H1 (cell line): Measurements from ENCODE around the gene MAML3. TPM values are rescaled to one million over a fixed set of nuclear protein-coding genes. Genes with fewer than 3 reads are reported as not detected.

Experiments used
- CTCF ChIA-PET: fragments of 300-600 bp; sonication (Branson Sonifier 250); formaldehyde crosslinking; loops from one replicate; lab custom pipeline; 2021; ENCODE audit not compliant: partially characterized antibody; lab: Charles Lee
- POLR2A ChIA-PET: fragments of 300-600 bp; sonication (Branson Sonifier 250); formaldehyde crosslinking; loops from one replicate; lab custom pipeline; 2021; ENCODE audit warnings: inconsistent platforms; ENCODE audit not compliant: partially characterized antibody; lab: Charles Lee
- DNase-seq, 2 experiments: peaks; one replicate each; pipeline versions ENCODE4 v3.0.0 to v3.0.0-alpha.2; 2010 to 2022; ENCODE audit warnings: low spot score in 2 of 2, low read depth in 1 of 2, mixed read lengths in 1 of 2
- FAIRE-seq: peaks from 2 replicates; lab custom pipeline; 2011; peaks lifted over from hg19 to GRCh38; lab: Jason Lieb, UNC
- H2AFZ ChIP-seq: 2 replicates; pipeline ENCODE4 v1.8.1; 2012; ENCODE audit warnings: low read length, inconsistent platforms
- H2AK5ac ChIP-seq: 2 replicates; pipeline ENCODE4 v1.6.1; 2013; ENCODE audit warnings: low read depth, low read length
- H2BK120ac ChIP-seq: replicated peaks from 2 replicates; pipeline ENCODE3; 2013; ENCODE audit warnings: low read depth, low read length, inconsistent platforms
- H2BK12ac ChIP-seq: 2 replicates; pipeline ENCODE4 v1.6.1; 2013; ENCODE audit warnings: low read depth, low read length
- H2BK15ac ChIP-seq: 2 replicates; pipeline ENCODE4 v1.6.1; 2013; ENCODE audit warnings: low read length
- H2BK20ac ChIP-seq: 2 replicates; pipeline ENCODE4 v1.6.1; 2013; ENCODE audit warnings: low read length
- H2BK5ac ChIP-seq: 2 replicates; pipeline ENCODE4 v1.6.1; 2013; ENCODE audit warnings: low read depth, low read length
- H3K14ac ChIP-seq: 2 replicates; pipeline ENCODE4 v1.6.1; 2013; ENCODE audit warnings: inconsistent platforms; ENCODE audit not compliant: insufficient read length
- H3K18ac ChIP-seq: 2 replicates; pipeline ENCODE4 v1.6.1; 2013; ENCODE audit warnings: low read length; ENCODE audit errors: extremely low read depth
- H3K23ac ChIP-seq: 2 replicates; pipeline ENCODE4 v1.6.1; 2013; ENCODE audit warnings: inconsistent platforms; ENCODE audit not compliant: insufficient read length
- H3K23me2 ChIP-seq: 2 replicates; pipeline ENCODE4 v1.6.1; 2013; ENCODE audit warnings: low read depth, low read length
- H3K27ac ChIP-seq: 2 replicates; pipeline ENCODE4 v1.6.1; 2011; ENCODE audit warnings: low read depth, low read length, inconsistent platforms
- H3K27me3 ChIP-seq, 4 experiments: replicated peaks in 1 of 4; 1 replicate in 1 of 4; 2 replicates in 3 of 4; pipeline versions ENCODE4 v1.6.1 to v1.8.1; 2011 to 2013; ENCODE audit warnings: low read length in 3 of 4, mild to moderate bottlenecking in 3 of 4, inconsistent platforms in 2 of 4, mixed read lengths in 2 of 4, moderate library complexity in 1 of 4; ENCODE audit not compliant: control insufficient read depth in 3 of 4, insufficient read depth in 3 of 4; ENCODE audit errors: extremely low read depth in 1 of 4
- H3K36me3 ChIP-seq, 4 experiments: 2 replicates each; pipeline versions ENCODE4 v1.6.1 to v1.8.1; 2011 to 2013; ENCODE audit warnings: mild to moderate bottlenecking in 4 of 4, low read length in 3 of 4, moderate library complexity in 2 of 4, control low read depth in 1 of 4, inconsistent platforms in 1 of 4; ENCODE audit not compliant: insufficient read depth in 4 of 4, control insufficient read depth in 2 of 4
- H3K4ac ChIP-seq: replicated peaks from 2 replicates; pipeline ENCODE3; 2013; ENCODE audit warnings: low read length, low read depth, mixed read lengths, inconsistent platforms; ENCODE audit not compliant: insufficient read length
- H3K4me1 ChIP-seq, 4 experiments: replicated peaks in 1 of 4; 1 replicate in 1 of 4; 2 replicates in 3 of 4; pipeline versions ENCODE4 v1.6.1 to v1.8.1; 2011 to 2013; ENCODE audit warnings: low read length in 3 of 4, inconsistent platforms in 2 of 4, mixed read lengths in 1 of 4; ENCODE audit not compliant: insufficient read depth in 4 of 4, control insufficient read depth in 3 of 4
- H3K4me2 ChIP-seq, 2 experiments: 2 replicates each; pipeline versions ENCODE4 v1.6.1 to v1.8.1; 2011 to 2013; ENCODE audit warnings: low read depth in 2 of 2, low read length in 2 of 2, control low read depth in 1 of 2, inconsistent platforms in 1 of 2, mild to moderate bottlenecking in 1 of 2; ENCODE audit not compliant: insufficient read depth in 1 of 2
- H3K4me3 ChIP-seq, 4 experiments: fragments of 200-600, 300-600 bp in 1 of 4; sonication (generic), shearing (Covaris generic), sonication (Bioruptor Twin) in 1 of 4; 2 replicates each; pipeline versions ENCODE4 v1.5.1 to v1.8.1; 2011 to 2016; ENCODE audit warnings: low read length in 4 of 4, low read depth in 3 of 4, control low read depth in 2 of 4, inconsistent platforms in 2 of 4, mild to moderate bottlenecking in 2 of 4, mixed read lengths in 1 of 4, moderate library complexity in 1 of 4; ENCODE audit not compliant: insufficient read depth in 2 of 4; ENCODE audit errors: extremely low read depth in 1 of 4
- H3K56ac ChIP-seq: replicated peaks from 2 replicates; pipeline ENCODE3; 2013; ENCODE audit warnings: low read depth, mild to moderate bottlenecking, mixed read lengths, low read length, inconsistent platforms; ENCODE audit not compliant: insufficient read length
- H3K79me1 ChIP-seq: 2 replicates; pipeline ENCODE4 v1.6.1; 2013; ENCODE audit warnings: low read depth, low read length, control low read depth
- H3K79me2 ChIP-seq, 2 experiments: 2 replicates each; pipeline versions ENCODE4 v1.6.1 to v1.8.1; 2012 to 2013; ENCODE audit warnings: low read length in 2 of 2, mild to moderate bottlenecking in 2 of 2, inconsistent platforms in 1 of 2; ENCODE audit not compliant: insufficient read depth in 2 of 2, control insufficient read depth in 1 of 2
- H3K9ac ChIP-seq, 4 experiments: replicated peaks in 1 of 4; 1 replicate in 1 of 4; 2 replicates in 3 of 4; pipeline versions ENCODE4 v1.6.1 to v1.8.1; 2011 to 2013; ENCODE audit warnings: low read depth in 3 of 4, low read length in 3 of 4, control low read depth in 2 of 4, mild to moderate bottlenecking in 2 of 4, moderate library complexity in 2 of 4, inconsistent platforms in 1 of 4; ENCODE audit errors: extremely low read depth in 1 of 4
- H3K9me3 ChIP-seq, 2 experiments: 2 replicates each; pipeline versions ENCODE4 v1.6.1 to v1.8.1; 2012 to 2013; ENCODE audit warnings: mild to moderate bottlenecking in 2 of 2, moderate library complexity in 2 of 2, control low read depth in 1 of 2, inconsistent platforms in 1 of 2, low read depth in 1 of 2, low read length in 1 of 2, mixed read lengths in 1 of 2; ENCODE audit not compliant: insufficient read depth in 2 of 2
- H4K20me1 ChIP-seq, 2 experiments: replicated peaks in 1 of 2; 2 replicates each; pipeline versions ENCODE3 to v1.8.1; 2011 to 2013; ENCODE audit warnings: inconsistent platforms in 2 of 2, low read length in 2 of 2, mild to moderate bottlenecking in 1 of 2; ENCODE audit not compliant: insufficient read depth in 2 of 2, control insufficient read depth in 1 of 2
- H4K5ac ChIP-seq: 2 replicates; pipeline ENCODE4 v1.6.1; 2013; ENCODE audit warnings: low read length, low read depth, mixed read lengths, inconsistent platforms; ENCODE audit not compliant: insufficient read length
- H4K8ac ChIP-seq: 2 replicates; pipeline ENCODE4 v1.8.0; 2013; ENCODE audit warnings: mild to moderate bottlenecking, moderate library complexity, low read length, inconsistent platforms; ENCODE audit not compliant: insufficient read depth; ENCODE audit errors: extremely low read depth
- H4K91ac ChIP-seq: replicated peaks from 2 replicates; pipeline ENCODE3; 2013; ENCODE audit warnings: low read length, mixed read lengths, inconsistent platforms; ENCODE audit not compliant: insufficient read length
- RAD21 ChIP-seq, 2 experiments: IDR thresholded peaks in 1 of 2; conservative IDR thresholded peaks in 1 of 2; 2 replicates each; pipeline ENCODE4 v1.6.1; 2011; ENCODE audit warnings: low read depth in 2 of 2, low read length in 2 of 2, improper control_type of control experiment in 1 of 2, inconsistent platforms in 1 of 2, mild to moderate bottlenecking in 1 of 2, moderate library complexity in 1 of 2
- SIRT6 ChIP-seq: IDR thresholded peaks from one replicate; pipeline ENCODE4 v1.7.1; 2012; ENCODE audit warnings: low read length, inconsistent platforms
- TAF1 ChIP-seq: IDR thresholded peaks from 2 replicates; pipeline ENCODE4 v1.6.1; 2011; ENCODE audit warnings: mild to moderate bottlenecking, low read depth, low read length
- WGBS, 2 experiments: shearing (Covaris generic) in 1 of 2; methylation state at CpG; one replicate each; pipeline versions ENCODE4 v1.1.6 to v1.1.7; 2013 to 2015; ENCODE audit warnings: low lambda C conversion rate in 2 of 2, mixed read lengths in 2 of 2, inconsistent platforms in 1 of 2, low coverage in 1 of 2, missing lambda C conversion rate in 1 of 2; ENCODE audit not compliant: insufficient replicate concordance in 2 of 2, insufficient coverage in 1 of 2, insufficient read length in 1 of 2; ENCODE audit errors: extremely low coverage in 1 of 2, missing lambda C conversion rate in 1 of 2; 5-methylcytosine and 5-hydroxymethylcytosine counted together
- polyA plus RNA-seq, 7 experiments: library from polyadenylated mRNA; depleted of rRNA in 3 of 7; stranded (reverse) in 5 of 7; unstranded in 2 of 7; fragments of >200 nt in 5 of 7; fragments of 200-250 nt in 2 of 7; gene quantifications; 1 replicate in 5 of 7; 2 replicates in 1 of 7; 4 replicates in 1 of 7; pipeline versions ENCODE4 v1.2.1 to v1.2.3, GENCODE V29; 2011 to 2013; ENCODE audit warnings: missing spikeins in 2 of 7, mixed read lengths in 2 of 7
- total RNA-seq: library from RNA; stranded (reverse); fragmentation: NEBNext Ultra II Directional; extraction: Animal tissue kit (Norgen Biotek cat#: 25700); gene quantifications from 2 replicates; pipeline ENCODE4 v1.2.1, GENCODE V29; 2021
- TF ChIP-seq, protein P1 (sequence below): IDR thresholded peaks from 2 replicates; pipeline ENCODE4 v1.6.1; 2012; ENCODE audit warnings: inconsistent platforms

Gene MAML3
- total and polyA plus RNA-seq, 2 of the 8 experiments (the other 6 are each of a cell fraction or from before 2014, with no cell fraction given), result 2.1 to 5.7 TPM

- Histone ChIP-seq H2BK12ac (no peak overlapping the region), H2BK20ac (no peak overlapping the region), H2BK15ac (no peak overlapping the region), H3K18ac (no peak overlapping the region), H3K36me3 (no peaks in the 10 kb centered on the region), H4K5ac (no peak overlapping the region), H3K56ac (no peak overlapping the region), H3K79me1 (no peaks in the 10 kb centered on the region), H3K4me1 (peaks cover 0 to 6% (median 4%) of the 10 kb centered on the region in 4 experiments; a peak in 4 of 7 replicates), H3K4ac (no peak overlapping the region), H3K79me2 (no peaks in the 10 kb centered on the region), H3K9ac (no peak overlapping the region), H2AFZ (no peak overlapping the region), H3K9me3 (no peaks in the 10 kb centered on the region), H2BK120ac (no peak overlapping the region), H4K91ac (no peak overlapping the region), H3K4me3 (no peak overlapping the region), H3K27me3 (no peaks in the 10 kb centered on the region)
- DNase-seq (no peak), FAIRE-seq (no peak)
- POLR2A ChIA-PET, result no interaction called here
- no peak for TF ChIP-seq TAF1
- no peak for TF ChIP-seq RAD21 (IDR thresholded peaks at IDR 0.05 in 1 of 2, conservative IDR thresholded peaks at IDR 0.05 in 1 of 2; ENCODE audit: low read depth in 2 of 2, low read length in 2 of 2)
- TF ChIP-seq, protein P1, sequence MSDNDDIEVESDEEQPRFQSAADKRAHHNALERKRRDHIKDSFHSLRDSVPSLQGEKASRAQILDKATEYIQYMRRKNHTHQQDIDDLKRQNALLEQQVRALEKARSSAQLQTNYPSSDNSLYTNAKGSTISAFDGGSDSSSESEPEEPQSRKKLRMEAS, result no peak
- no peak for TF ChIP-seq SIRT6
- TF ChIP-seq, all 59 proteins: peak for 0
- H2AK5ac ChIP-seq, result no peak overlapping the region
- no peak overlapping the region for H3K14ac ChIP-seq
- WGBS, 2 experiments, result 83% methylated on average over 8 of the region's 8 CpGs; no CpG with 5 or more reads in 1 of the 2 experiments
- H3K27ac ChIP-seq, result no peak overlapping the region
- no peaks in the 10 kb centered on the region for H4K20me1 ChIP-seq
- no peak overlapping the region for H3K23ac ChIP-seq
- CTCF ChIA-PET, result no interaction called here
- H3K23me2 ChIP-seq, result no peaks in the 10 kb centered on the region; the same call in 1 of the 2 replicates
- H4K8ac ChIP-seq, result no peak overlapping the region
- H2BK5ac ChIP-seq, result no peak overlapping the region
- H3K4me2 ChIP-seq, result no peak overlapping the region
Observed at GRCh38 chr4:139886798-139887197, 267.2 kb downstream of the MAML3 start.
